ENCODE results near the gene IMP3. TPM values are rescaled to one million over a fixed set of nuclear protein-coding genes. Genes with fewer than 3 reads are reported as not detected.

IMP3 gene
- total and polyA plus RNA-seq, 9 of the 15 experiments (the other 6 are each of a cell fraction or from before 2014, with no cell fraction given): 14.5 to 160 (median 74.4) TPM

DNA sequence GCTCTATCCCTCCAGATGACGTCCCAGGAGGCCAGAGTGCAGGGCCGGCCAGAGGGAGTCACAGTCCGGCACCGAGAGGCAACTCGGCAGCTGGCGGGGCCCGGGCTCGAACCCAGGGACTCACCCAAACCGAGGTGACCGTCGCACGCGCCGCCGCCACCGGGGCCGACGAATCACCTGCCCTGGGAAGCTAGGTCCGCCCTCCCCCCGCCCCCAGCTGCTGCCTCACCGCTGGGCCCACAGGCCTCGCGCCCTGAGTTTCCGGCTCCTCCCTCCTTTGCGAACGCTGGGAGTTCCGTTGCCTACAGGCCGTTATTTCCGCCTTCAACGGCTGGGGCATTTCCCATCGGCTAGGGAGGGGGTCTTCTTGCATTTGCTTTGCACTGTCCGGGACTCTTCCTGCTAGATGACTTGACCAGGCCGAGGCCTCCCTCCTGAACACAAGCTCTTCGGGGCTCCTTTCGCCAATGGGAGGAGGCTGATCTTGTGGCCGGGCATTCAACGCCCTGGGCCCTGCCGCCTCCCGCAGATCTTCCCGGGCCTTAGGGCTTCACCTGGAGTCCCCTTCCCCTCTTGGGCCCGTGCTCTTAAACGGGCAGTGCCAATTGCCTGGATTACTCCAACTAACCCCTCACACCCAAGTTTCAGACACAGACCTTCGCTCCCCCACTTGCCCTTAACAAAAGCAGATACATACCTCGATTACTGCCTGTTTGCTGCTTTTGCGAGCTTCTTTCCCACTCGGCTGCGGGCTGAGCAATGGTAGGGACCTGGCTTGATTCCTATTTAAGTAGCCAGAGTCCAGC lies 14.3 kb downstream of the IMP3 start, which contains the start of gene SNUPN (continued):
- TF ChIP-seq NR3C1 (CRISPR knock-in tag; IDR thresholded peaks at IDR 0.05) (no peak), HDGF (IDR thresholded peaks at IDR 0.05) (no peak; the same call in 1 of the 2 replicates), KLF10 (CRISPR knock-in tag; IDR thresholded peaks at IDR 0.05) (no peak), MYNN (IDR thresholded peaks at IDR 0.05) (peak; percentile 21; the same call in 1 of the 2 replicates), MYNN (CRISPR knock-in tag; IDR thresholded peaks at IDR 0.05) (no peak), SRSF7 (optimal IDR thresholded peaks at IDR 0.05; ENCODE audit: low read depth, low read length) (no peak), E2F4 (CRISPR knock-in tag; IDR thresholded peaks at IDR 0.05; ENCODE audit: low read depth) (no peak), JUND (IDR thresholded peaks at IDR 0.05; ENCODE audit: borderline replicate concordance, low read depth, low read length) (peak; percentile 61; the same call in 1 of the 2 replicates), JUND (tag; IDR thresholded peaks at IDR 0.05; ENCODE audit: borderline replicate concordance, low read depth, low read length) (no peak; the same call in 2 of the 3 replicates), KLF1 (tag; IDR thresholded peaks at IDR 0.05) (peak; percentile 80; the same call in 1 of the 2 replicates), WHSC1 (IDR thresholded peaks at IDR 0.05; ENCODE audit: low read length) (no peak), ZNF644 (tag; IDR thresholded peaks at IDR 0.05; ENCODE audit: low read depth) (no peak), ZNF830 (CRISPR knock-in tag; IDR thresholded peaks at IDR 0.05) (no peak), ARHGAP35 (IDR thresholded peaks at IDR 0.05; ENCODE audit: partially characterized antibody) (no peak), RBM15 (IDR thresholded peaks at IDR 0.05; ENCODE audit: insufficient read depth, low read length) (no peak), NFE2 (IDR thresholded peaks at IDR 0.05; ENCODE audit: low read depth) (peak; percentile 61; the same call in 1 of the 2 replicates), MYC (IDR thresholded peaks at IDR 0.05; ENCODE audit: low read depth, low read length) (peak; percentile 84), MYC (CRISPR knock-in tag; IDR thresholded peaks at IDR 0.05; ENCODE audit: borderline replicate concordance, low read depth) (peak; percentile 17; the same call in 1 of the 2 replicates), SAFB (IDR thresholded peaks at IDR 0.05; ENCODE audit: borderline replicate concordance, low read depth, low read length) (no peak), NBN (IDR thresholded peaks at IDR 0.05; ENCODE audit: low read depth) (peak; percentile 66; the same call in 1 of the 2 replicates), ZNF212 (CRISPR knock-in tag; IDR thresholded peaks at IDR 0.05) (no peak), MECOM (CRISPR knock-in tag; IDR thresholded peaks at IDR 0.05) (no peak)
- TF ChIP-seq, protein P1, sequence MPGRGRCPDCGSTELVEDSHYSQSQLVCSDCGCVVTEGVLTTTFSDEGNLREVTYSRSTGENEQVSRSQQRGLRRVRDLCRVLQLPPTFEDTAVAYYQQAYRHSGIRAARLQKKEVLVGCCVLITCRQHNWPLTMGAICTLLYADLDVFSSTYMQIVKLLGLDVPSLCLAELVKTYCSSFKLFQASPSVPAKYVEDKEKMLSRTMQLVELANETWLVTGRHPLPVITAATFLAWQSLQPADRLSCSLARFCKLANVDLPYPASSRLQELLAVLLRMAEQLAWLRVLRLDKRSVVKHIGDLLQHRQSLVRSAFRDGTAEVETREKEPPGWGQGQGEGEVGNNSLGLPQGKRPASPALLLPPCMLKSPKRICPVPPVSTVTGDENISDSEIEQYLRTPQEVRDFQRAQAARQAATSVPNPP (IDR thresholded peaks at IDR 0.05; ENCODE audit: borderline replicate concordance, insufficient read depth, insufficient read length): no peak
